Peyer's patch (tissue), 4 donors: ENCODE measurements around the gene NDUFA13.

Experiments used
- POLR2A ChIP-seq, 2 donors: fragments of 450-650 bp; IDR thresholded peaks; one replicate each; pipeline ENCODE4 v1.5.1; 2017; ENCODE audit warnings: antibody characterized with exemption in 2 of 2, mild to moderate bottlenecking in 2 of 2, moderate library complexity in 2 of 2
- TF ChIP-seq, protein P1 (sequence below), 6 experiments: fragments of 450-650 bp in 4 of 6; fragments of 200-600 bp in 2 of 6; sonication (generic) in 1 of 6; IDR thresholded peaks; one replicate each; pipeline ENCODE4 v1.5.1; 2017 to 2019; ENCODE audit warnings: antibody characterized with exemption in 6 of 6, mild to moderate bottlenecking in 3 of 6, moderate library complexity in 1 of 6

DNA sequence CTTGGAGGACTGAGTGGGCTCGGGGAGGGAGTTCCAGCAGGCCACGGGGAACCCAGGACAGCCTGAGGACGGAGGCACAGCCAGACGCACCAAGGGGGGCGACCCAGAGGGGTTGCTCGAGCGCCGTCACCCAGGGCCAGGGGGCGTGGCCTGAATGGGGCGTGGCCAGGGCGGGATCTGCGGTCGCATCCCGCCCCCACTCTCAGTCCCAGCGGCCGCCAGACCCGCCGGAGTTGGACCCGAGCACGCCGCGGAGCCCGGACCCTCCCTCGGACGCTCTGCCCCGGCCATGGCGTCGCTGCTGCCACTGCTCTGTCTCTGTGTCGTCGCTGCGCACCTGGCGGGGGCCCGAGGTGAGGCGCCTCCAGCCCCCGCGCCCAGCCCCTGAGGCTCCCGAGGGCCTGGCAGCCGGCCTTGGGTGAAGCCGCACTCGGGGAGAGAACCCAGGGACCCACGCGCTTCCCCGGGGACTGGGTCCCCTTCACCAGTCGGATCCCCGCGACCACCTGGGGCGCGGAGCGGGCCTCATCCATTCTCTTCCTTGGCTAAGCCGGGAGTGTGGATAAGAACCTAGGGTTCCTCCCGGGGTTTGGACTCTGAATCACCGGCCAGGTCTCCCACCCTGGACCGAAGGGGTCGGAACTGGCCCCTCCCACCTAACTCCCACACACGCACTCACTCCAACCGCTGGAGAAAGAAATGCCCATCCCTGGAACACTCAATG, 22.2 kb downstream of the NDUFA13 start, which contains the start of gene CILP2:
- TF ChIP-seq, protein P1, sequence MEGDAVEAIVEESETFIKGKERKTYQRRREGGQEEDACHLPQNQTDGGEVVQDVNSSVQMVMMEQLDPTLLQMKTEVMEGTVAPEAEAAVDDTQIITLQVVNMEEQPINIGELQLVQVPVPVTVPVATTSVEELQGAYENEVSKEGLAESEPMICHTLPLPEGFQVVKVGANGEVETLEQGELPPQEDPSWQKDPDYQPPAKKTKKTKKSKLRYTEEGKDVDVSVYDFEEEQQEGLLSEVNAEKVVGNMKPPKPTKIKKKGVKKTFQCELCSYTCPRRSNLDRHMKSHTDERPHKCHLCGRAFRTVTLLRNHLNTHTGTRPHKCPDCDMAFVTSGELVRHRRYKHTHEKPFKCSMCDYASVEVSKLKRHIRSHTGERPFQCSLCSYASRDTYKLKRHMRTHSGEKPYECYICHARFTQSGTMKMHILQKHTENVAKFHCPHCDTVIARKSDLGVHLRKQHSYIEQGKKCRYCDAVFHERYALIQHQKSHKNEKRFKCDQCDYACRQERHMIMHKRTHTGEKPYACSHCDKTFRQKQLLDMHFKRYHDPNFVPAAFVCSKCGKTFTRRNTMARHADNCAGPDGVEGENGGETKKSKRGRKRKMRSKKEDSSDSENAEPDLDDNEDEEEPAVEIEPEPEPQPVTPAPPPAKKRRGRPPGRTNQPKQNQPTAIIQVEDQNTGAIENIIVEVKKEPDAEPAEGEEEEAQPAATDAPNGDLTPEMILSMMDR (IDR thresholded peaks at IDR 0.05), result no peak
- TF ChIP-seq POLR2A (IDR thresholded peaks at IDR 0.05), result no peak
